ENCODE results near the gene ABHD14A.
A peak's percentile ranks its signal among the peaks of the same experiment; 100 is the strongest.

The ABHD14A gene

DNA sequence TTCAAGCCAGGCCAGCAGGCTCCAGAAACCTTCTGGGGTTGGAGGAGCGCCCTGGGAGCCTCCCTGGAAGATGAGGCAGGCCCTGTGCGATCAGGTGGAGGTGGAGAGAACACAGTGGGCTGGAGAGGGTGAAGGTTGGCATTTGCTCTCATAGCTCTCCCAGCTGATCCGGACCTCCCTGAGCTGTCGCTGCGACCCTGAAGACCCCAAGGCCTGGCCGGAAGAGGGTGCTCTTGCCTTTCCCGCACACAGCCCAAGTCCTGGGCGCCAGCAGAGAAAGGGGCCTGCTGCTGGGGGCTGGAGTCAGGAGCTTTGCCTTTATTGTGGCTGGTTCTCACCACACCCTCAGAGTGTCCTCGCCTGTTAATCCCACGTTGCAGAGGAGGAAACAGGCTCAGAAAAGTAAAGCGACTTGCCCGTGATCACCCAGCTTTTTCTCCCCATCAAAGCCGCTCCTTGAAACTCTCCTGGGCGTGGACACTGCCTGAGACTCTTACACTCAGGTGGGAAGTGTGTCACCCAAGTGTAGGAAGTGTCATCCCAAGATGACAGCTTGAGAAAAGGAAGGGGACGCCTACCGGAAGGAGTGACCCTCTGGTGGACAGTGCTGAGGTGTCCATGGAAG lies 29.4 kb downstream of the ABHD14A start:
- H3K4me2 ChIP-seq (ENCODE audit: insufficient read depth, low read length): no peak overlapping the region
- no peaks in the 10 kb centered on the region for H4K20me1 ChIP-seq (ENCODE audit: insufficient read depth, low read length)
- no peaks in the 10 kb centered on the region for H3K79me2 ChIP-seq (ENCODE audit: insufficient read depth, low read length)
- no peak for TF ChIP-seq EZH2 (IDR thresholded peaks at IDR 0.05; ENCODE audit: borderline replicate concordance, low read depth, low read length, severe bottlenecking)
- TF ChIP-seq, protein P1, sequence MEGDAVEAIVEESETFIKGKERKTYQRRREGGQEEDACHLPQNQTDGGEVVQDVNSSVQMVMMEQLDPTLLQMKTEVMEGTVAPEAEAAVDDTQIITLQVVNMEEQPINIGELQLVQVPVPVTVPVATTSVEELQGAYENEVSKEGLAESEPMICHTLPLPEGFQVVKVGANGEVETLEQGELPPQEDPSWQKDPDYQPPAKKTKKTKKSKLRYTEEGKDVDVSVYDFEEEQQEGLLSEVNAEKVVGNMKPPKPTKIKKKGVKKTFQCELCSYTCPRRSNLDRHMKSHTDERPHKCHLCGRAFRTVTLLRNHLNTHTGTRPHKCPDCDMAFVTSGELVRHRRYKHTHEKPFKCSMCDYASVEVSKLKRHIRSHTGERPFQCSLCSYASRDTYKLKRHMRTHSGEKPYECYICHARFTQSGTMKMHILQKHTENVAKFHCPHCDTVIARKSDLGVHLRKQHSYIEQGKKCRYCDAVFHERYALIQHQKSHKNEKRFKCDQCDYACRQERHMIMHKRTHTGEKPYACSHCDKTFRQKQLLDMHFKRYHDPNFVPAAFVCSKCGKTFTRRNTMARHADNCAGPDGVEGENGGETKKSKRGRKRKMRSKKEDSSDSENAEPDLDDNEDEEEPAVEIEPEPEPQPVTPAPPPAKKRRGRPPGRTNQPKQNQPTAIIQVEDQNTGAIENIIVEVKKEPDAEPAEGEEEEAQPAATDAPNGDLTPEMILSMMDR (IDR thresholded peaks at IDR 0.05; ENCODE audit: borderline replicate concordance, extremely low read depth, low read length, poor library complexity, severe bottlenecking): peak; percentile 39
- H2AFZ ChIP-seq (ENCODE audit: low read depth, low read length): no peak overlapping the region
- no peak overlapping the region for H3K27ac ChIP-seq (ENCODE audit: low read length)
- H3K4me1 ChIP-seq (ENCODE audit: insufficient read depth, low read length): peaks cover 21% of the 10 kb centered on the region
- no peak overlapping the region for H3K9ac ChIP-seq (ENCODE audit: low read depth, low read length)
- no peaks in the 10 kb centered on the region for H3K27me3 ChIP-seq (ENCODE audit: insufficient read depth, low read length, poor library complexity)
- no peak for DNase-seq
- ATAC-seq (ENCODE audit: insufficient read depth, low read depth): no peak
- no peaks in the 10 kb centered on the region for H3K9me3 ChIP-seq (ENCODE audit: insufficient read depth, low read length, severe bottlenecking)
- H3K36me3 ChIP-seq (ENCODE audit: insufficient read depth, low read length): no peaks in the 10 kb centered on the region
- H3K4me3 ChIP-seq (ENCODE audit: low read depth in 1 of 2, low read length in 2 of 2): no peak overlapping the region

DNA sequence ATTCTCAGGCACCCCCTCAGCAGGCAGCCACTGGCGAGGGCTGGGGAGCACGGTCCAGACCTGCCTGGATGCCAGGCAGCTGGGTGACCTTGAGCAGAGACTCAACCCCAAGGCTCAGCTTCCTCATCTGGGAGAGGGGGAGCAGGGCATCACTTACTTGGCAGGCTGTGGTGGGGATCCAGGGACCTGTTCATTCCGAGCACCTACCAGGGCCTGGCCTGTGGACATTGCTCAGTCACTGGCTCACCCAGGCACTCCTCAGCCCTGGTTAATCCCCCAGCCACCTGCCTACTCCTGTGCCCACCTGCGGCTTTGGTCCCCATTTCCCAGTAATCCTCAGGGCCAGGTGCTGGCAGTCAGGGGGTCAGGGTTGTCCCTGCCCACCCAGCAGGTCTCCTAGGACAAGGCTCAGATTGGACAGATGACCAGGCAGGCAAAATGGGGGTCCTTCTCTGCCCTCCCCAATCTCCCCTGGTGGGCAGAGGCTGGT lies 30.1 kb downstream of the ABHD14A start:
- DNase-seq (no peak), ATAC-seq (ENCODE audit: insufficient read depth, low read depth) (no peak)
- Histone ChIP-seq H3K27ac (ENCODE audit: low read length) (no peak overlapping the region), H3K9ac (ENCODE audit: low read depth, low read length) (no peak overlapping the region), H3K9me3 (ENCODE audit: insufficient read depth, low read length, severe bottlenecking) (no peaks in the 10 kb centered on the region), H2AFZ (ENCODE audit: low read depth, low read length) (no peak overlapping the region), H4K20me1 (ENCODE audit: insufficient read depth, low read length) (no peaks in the 10 kb centered on the region), H3K36me3 (ENCODE audit: insufficient read depth, low read length) (no peaks in the 10 kb centered on the region), H3K4me2 (ENCODE audit: insufficient read depth, low read length) (no peak overlapping the region), H3K4me3 (ENCODE audit: low read depth in 1 of 2, low read length in 2 of 2) (no peak overlapping the region), H3K79me2 (ENCODE audit: insufficient read depth, low read length) (no peaks in the 10 kb centered on the region), H3K4me1 (ENCODE audit: insufficient read depth, low read length) (peaks cover 21% of the 10 kb centered on the region), H3K27me3 (ENCODE audit: insufficient read depth, low read length, poor library complexity) (no peaks in the 10 kb centered on the region)
- TF ChIP-seq, protein P1 (IDR thresholded peaks at IDR 0.05; ENCODE audit: borderline replicate concordance, extremely low read depth, low read length, poor library complexity, severe bottlenecking): no peak
- no peak for TF ChIP-seq EZH2 (IDR thresholded peaks at IDR 0.05; ENCODE audit: borderline replicate concordance, low read depth, low read length, severe bottlenecking)

DNA sequence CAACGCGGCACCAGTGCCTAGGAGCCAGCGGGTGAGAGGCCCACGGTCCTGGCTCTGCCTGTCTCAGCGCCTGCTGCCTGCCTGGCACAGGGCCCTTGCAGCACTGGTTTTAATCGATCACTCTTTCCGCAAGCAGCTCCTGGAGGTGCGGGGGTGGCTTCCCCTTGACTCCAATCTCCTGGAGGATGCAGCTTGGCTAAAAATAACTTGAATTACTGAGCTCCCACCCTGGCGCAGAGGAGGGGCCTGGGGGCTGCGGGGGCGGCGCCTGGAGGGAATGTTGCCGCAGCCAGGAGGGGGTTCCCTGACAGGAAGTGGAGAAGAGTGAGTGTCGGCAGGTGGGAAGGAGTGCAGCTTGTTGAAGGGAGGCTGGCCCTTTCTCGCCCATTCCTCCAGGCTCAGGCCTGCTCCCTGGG lies 30.7 kb downstream of the ABHD14A start:
- ATAC-seq (ENCODE audit: insufficient read depth, low read depth) (0 out of 3 replicates have a peak, but pooled peaks have one; percentile 10), DNase-seq (peak; percentile 34)
- Histone ChIP-seq H3K4me2 (ENCODE audit: insufficient read depth, low read length) (no peak overlapping the region), H3K4me1 (ENCODE audit: insufficient read depth, low read length) (peaks cover 21% of the 10 kb centered on the region), H3K9ac (ENCODE audit: low read depth, low read length) (no peak overlapping the region), H3K79me2 (ENCODE audit: insufficient read depth, low read length) (no peaks in the 10 kb centered on the region), H3K27ac (ENCODE audit: low read length) (no peak overlapping the region), H2AFZ (ENCODE audit: low read depth, low read length) (peak overlapping the region; percentile 3; the same call in 1 of the 2 replicates), H3K27me3 (ENCODE audit: insufficient read depth, low read length, poor library complexity) (no peaks in the 10 kb centered on the region), H4K20me1 (ENCODE audit: insufficient read depth, low read length) (no peaks in the 10 kb centered on the region), H3K36me3 (ENCODE audit: insufficient read depth, low read length) (no peaks in the 10 kb centered on the region), H3K4me3 (ENCODE audit: low read depth in 1 of 2, low read length in 2 of 2) (no peak overlapping the region), H3K9me3 (ENCODE audit: insufficient read depth, low read length, severe bottlenecking) (no peaks in the 10 kb centered on the region)
- TF ChIP-seq EZH2 (IDR thresholded peaks at IDR 0.05; ENCODE audit: borderline replicate concordance, low read depth, low read length, severe bottlenecking): no peak
- TF ChIP-seq, protein P1 (IDR thresholded peaks at IDR 0.05; ENCODE audit: borderline replicate concordance, extremely low read depth, low read length, poor library complexity, severe bottlenecking): no peak

Measured in DND-41 (cell line).